GM19043 (cell line): ENCODE results near the gene METTL1.

ENCODE experiments used
- ATAC-seq: cut with Tn5 transposase; IDR thresholded peaks from one replicate; pipeline ENCODE4 v1.9.1; 2021; ENCODE audit warnings: low read depth; ENCODE audit not compliant: unreplicated experiment

The METTL1 gene

DNA sequence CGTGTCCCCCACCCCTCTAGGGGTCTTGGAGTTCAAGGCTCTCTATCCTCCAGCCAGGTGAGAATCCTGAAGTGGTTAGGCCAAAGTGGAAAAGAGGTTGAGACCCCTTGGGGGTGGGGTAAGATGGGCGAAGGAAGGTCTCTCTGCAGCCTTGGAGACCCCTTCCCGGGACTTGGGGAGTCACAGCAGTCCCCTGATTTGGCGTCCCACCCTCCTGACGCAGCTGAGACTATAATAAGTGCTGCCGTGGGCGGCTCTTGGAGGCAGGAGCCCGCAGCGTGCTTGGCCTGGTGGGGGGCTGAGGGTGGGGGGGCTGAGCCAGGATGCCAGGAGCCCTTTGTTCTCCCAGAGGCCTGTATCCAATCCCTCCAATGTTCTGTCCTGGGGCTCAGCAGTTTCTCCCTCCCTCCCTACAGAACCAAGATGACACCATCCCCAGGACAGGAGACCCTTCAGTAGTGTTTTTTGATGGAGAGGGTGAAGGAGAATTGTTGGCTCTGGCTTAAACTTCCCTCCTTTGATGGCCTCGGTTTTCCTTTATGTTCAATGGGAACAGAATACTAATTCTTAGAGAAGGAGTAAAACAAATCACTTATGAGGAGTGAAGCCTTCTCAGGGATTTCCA, 31.9 kb downstream of the METTL1 start:
- no peak for ATAC-seq

- no peak for ATAC-seq
These were observed 32.5 kb downstream of the METTL1 start for GRCh38 chr12:57739387-57739786.

DNA sequence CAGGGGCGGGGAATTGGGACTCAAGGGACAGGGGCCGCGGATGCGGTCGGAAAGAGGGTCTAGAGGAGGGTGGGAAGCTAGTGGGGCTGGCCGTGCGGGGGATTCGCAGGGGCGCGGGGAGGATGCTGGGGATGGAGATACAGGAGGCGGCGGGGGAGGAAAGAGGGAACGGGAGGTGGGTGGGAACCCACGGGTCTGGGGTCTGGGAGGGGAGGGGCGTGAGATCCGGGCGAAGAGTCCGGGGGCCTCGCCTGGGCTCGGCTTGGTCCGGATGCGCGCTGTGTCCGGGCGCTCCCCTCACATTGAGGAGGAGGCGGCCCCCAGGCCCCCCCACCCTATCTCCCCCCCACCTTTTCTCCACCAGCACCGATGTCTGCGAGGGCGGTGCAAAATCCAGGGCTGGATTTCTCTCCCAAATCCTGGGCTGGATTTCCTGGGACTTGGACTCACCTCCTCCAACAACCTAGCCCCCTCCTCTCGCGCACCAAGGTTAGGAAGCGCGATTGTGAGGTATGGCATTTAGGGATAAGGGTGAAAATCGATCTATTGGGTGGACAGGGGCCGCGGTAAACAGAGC, 33.2 kb downstream of the METTL1 start, which contains the start of gene AGAP2:
AGAP2 (minus strand) TSS at position 82 of the 577 bp plus-strand sequence. CDS start 496 bp downstream, outside the sequence.
- no peak for ATAC-seq

- ATAC-seq, result no peak
These were observed 34.1 kb downstream of the METTL1 start for GRCh38 chr12:57737467-57738460.

DNA sequence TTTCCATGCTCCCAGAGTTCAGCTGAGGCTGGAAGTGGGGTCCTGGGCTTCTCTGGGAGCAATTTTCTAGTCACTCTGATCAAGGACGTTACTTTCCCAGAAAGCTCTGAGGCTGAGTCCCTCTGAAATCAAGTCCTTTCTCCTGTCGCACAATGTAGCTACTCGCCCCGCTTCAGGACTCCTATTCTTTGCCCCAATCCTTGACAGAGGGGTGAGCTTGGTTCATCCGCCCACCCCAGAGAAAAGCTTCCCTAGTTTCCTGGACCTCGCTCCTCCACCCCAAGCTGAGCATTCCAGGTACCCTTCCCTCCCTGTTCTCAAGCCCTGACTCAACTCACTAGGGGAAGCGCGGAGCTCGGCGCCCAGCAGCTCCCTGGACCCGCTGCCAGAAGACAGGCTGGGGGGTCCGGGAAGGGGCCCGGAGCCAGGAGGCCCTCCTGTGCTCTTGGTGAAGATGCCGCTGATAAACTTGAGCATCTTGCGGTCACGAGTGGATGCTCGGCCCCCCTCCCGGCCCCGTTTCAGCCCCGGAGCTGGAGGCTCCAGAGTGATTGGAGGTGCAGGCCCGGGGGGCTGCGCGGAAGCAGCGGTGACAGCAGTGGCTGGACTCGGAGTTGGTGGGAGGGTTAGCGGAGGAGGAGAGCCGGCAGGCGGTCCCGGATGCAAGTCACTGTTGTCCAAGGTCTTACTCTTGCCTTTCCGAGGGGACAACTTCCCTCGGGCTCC, 35.0 kb downstream of the METTL1 start:
- no peak for ATAC-seq

DNA sequence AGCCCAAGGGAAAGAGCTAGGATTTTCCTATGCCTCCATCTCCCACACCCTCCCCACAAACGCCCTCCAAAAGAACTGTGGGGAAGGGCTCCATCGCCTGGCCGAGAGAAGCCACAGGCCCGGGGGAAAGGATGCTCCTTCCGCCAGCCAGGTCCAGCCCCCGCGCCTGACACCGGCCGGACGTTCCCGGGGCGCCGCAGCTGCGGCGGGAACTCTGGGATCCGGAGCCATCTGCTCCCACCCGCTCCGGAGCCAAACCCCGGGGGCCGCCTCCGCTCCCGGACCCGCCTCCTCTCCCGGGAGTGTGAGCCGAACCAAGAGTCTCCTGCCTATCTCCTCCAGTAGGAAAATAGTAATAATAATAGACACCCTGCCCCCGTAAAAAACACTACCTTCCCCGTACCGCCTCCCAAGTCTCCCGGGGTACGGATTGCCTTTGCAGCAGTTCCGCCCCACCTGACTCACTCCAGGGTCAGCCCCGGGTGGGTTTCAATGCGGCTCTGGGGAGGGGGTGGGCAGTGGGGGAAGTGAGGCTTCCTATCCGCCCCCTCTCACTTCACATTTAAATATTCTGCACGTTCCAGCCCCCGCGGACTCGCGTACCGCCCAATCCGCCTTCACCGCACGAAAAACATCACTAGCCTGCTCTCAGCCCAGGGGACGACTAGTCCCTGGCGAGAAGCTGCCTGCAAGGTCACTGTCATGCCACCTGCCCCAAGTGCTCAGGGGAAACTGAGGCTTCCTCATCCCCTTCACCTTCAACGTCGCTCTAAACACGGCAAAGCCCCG, 35.8 kb downstream of the METTL1 start:
- ATAC-seq, result no peak

DNA sequence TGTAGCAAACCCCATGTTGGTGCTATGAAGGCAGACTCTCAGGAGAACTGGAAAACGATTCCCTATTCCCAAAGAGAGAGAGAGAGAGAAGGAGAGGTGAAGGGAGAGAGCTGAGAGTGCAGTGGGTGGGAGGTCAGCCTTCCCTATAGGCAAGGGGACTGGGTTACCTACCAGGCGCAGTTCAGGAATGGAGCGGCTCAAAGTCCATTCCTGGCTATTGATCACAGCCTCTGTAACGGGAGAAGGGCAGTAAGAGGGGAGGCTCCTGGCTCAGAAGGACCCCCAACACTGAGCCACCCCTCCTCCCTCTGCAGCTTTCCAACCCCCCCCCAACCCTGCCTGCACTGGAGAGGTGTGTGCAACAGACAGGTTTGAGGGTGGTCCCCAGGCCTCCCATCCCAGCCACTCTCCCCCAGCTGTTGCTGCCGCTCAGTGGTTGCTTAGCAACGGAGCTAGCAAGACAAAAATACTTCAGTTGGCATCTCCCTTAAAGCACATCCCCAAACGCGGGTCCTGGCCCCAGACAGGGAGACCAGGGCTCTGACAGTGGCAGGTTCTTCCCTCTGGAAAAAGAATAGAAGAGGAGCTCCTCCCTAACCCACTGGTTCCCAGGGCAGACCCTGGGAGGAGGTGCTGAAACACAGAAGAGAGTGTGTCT, 36.6 kb downstream of the METTL1 start:
- no peak for ATAC-seq

- ATAC-seq, result no peak
These were observed 37.3 kb downstream of the METTL1 start for GRCh38 chr12:57734591-57734990.

GRCh38 chr12:57733928-57734327, 38.0 kb downstream of the METTL1 start:
- ATAC-seq, result no peak

DNA sequence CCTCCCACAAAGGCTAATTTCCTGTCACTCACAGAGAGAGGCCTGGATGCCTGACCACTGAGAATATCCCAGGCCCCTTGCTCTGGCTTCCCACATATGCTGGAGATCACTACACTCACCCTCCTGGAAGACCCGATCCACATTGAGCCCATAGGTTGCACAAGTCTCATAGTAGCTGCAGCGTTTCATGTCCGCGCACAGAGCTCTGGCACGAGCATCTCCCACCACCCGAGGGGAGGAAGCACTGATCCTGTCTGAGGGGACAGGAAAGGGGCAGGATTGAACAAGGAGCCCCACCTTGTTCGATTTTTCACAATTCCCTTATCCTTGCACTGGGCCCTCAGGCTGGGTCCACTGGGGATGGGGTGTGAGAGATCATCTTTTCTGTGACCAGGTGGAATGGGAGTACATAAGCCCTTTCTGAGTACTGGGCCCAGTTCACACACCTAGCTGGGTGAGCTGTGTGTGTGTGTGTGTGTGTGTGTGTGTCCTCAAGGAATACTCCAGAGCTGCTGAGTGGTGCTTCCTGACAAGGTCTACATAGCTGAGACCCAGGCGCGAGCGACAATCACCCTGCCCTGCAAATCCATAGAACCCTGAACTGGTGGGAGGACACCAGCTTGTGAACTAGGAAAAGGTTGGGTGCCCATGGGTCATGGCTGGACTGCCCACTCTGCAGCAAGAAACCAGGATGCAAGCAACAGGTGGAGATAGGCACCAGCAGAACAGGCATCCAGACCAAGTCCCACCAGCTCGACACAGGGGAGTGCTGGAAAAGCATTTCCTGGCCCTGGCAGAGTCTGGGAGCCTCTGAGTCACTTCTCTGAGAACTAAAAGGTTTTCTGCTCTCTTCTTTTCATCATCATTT, 38.9 kb downstream of the METTL1 start:
- ATAC-seq, result no peak

GRCh38 chr12:57732270-57732669, 39.6 kb downstream of the METTL1 start:
- ATAC-seq, result no peak

- no peak for ATAC-seq
These were observed 40.4 kb downstream of the METTL1 start for GRCh38 chr12:57731411-57732080.

GRCh38 chr12:57730336-57731067, 41.4 kb downstream of the METTL1 start:
- no peak for ATAC-seq

DNA sequence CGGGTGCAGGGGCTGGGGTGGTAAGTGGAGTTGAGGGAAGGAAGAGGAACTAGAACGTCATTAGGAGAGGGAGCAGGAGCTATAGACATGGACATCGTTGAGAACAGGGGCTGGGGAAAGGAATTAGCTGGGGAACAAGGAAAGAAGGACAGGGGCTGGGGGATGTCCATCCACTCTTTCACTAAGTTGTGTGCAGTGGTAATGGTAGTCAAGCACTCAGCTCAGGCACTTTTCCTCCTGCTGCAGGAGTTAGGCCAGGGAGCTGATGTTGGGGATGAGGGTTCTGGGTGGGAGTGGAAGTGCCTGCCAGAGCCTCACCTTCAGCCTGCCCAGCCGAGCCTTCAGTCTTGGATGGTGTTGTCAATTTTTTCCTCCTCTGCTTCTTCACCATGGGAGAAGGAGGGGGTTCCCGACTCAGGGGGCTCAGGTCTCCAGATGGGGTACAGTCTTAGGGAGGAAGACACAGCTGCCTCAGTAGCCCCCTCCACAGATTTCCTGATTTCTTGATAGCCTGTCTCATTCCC, 42.5 kb downstream of the METTL1 start:
- ATAC-seq, result no peak

GRCh38 chr12:57727758-57728395, 44.0 kb downstream of the METTL1 start:
- ATAC-seq, result no peak

- no peak for ATAC-seq
These were observed 44.8 kb downstream of the METTL1 start for GRCh38 chr12:57726884-57727757.
